Anterior cingulate cortex (tissue), 58 donors: ENCODE measurements around the gene FARS2.

Experiments
- DNase-seq, 58 donors: peaks; one replicate each; lab custom pipeline; 2025; lab: John Stamatoyannopoulos, UW

The FARS2 gene

DNA sequence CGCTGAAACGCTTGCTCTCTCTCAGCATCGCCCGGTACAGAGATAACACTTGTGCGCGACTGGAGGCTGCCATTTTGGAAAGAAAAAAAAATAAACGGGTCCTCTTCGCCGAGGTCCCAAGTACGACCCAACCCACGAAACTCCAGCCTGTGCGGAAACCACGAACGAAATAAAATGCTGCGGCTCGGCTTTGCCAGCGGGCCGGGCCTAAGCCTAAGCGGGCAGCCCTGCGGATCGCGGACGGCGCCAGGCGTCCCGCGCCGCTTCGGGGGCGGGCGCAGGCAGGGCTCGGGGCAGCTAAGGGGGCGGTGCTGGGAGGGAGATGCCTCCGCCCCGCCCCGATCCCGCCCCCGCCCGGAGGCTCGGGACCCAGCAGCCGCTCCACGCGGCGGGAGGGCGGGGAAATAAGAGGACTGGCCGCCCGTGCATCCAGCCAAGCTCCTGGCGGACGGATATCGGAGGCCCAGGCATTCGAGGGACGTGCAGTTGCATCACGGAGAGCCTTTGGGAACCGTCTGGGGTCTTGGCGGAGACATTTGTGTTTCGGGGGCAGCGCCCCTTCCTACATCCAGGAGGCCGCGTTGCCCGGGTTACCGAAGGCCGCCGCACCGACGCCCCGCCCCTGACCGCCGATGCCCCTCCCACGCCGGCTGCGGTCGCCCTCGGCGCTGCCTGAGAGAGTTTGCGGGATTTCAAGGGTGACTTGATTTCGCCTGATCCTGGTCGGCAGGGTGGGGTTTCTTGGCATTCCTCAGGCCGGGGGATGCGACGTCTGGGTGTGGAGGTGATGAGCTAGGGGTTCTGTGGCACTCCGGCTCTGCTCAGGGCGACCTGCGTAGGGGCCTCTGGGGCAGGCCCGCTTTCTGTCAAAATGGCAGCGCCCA is at the start of gene FARS2, which contains the start of gene LYRM4:
Gene FARS2 (plus strand): TSS at position 853 of the 884 bp plus-strand sequence.
Gene LYRM4 (minus strand): TSS at position 290 of the 884 bp plus-strand sequence. CDS start 217 bp downstream, at position 73.
- peak; percentile 24 to 98 (median 92) for DNase-seq

GRCh38 chr6:5213836-5214235 is 47.5 kb upstream of the FARS2 start:
- DNase-seq: no peak

DNA sequence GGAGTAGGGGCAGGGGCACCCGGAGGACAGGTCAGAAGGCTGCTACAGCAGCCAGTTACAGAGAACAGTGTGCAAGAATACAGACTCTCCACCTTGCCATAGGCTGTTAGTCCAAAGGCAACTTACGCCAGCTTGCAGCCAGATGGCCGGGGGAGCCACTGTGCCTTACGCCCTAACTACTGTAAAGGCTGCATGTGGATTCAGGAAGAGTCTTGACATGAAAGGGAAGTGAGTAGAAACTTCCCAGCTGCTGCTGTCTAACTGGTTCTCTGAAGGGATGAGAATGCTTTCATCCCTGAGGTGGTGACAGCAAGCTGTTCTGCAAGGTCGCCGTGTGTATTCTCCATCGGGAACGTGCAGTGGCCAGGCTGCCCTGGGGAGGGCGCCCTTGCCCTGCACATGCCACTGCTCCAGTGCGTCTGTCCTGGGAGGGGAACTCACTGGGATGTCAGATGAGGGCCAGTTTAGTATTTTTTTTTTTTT is 46.7 kb upstream of the FARS2 start:
- DNase-seq: peak in 43 of 58 donors; percentile 6 to 66 (median 33)

GRCh38 chr6:5215159-5215558 is 46.2 kb upstream of the FARS2 start:
- DNase-seq: no peak

- no peak for DNase-seq
Observed at GRCh38 chr6:5215799-5216198, 45.5 kb upstream of the FARS2 start.

DNA sequence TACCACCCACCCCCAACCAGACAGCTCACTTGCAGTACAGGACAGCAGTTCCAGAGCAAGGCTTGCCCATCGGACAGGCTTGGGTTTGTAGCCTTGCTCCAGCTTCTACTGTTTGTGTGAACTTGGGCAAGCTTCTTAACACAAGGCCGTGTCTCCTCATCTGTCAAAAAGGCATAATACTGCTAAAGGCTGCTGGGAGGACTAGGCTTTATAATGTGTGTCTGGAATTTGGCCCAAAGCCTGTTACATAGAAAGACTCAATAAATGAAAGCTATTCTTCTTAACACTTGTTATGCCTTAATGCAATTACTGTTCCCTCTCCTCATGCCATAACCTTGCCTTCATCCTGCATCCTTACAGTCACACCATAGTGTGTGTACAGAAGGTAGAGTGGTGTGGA is 44.0 kb upstream of the FARS2 start:
- no peak for DNase-seq

GRCh38 chr6:5219011-5219691 is 42.2 kb upstream of the FARS2 start:
- DNase-seq: no peak

DNA sequence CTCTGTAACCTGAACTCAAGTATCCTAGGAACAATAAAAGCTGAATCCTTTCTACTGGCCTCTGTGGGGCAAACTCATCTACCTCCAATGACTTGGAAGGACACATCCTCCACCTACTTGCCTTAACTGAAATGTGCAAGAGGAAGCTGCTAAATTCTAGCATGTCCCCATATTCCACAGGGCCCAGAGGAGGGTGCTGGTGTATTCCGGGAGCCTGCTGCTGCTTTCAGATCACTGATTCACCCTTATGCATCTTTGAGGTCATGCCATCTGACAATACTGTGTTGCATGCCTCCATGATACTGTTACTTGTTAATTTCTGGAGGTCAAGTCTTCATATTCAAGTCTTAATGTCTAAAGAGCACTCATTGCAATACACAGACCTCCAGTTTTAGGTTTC is 40.9 kb upstream of the FARS2 start:
- DNase-seq: no peak

- no peak for DNase-seq
Observed at GRCh38 chr6:5223309-5223708, 38.0 kb upstream of the FARS2 start.

DNA sequence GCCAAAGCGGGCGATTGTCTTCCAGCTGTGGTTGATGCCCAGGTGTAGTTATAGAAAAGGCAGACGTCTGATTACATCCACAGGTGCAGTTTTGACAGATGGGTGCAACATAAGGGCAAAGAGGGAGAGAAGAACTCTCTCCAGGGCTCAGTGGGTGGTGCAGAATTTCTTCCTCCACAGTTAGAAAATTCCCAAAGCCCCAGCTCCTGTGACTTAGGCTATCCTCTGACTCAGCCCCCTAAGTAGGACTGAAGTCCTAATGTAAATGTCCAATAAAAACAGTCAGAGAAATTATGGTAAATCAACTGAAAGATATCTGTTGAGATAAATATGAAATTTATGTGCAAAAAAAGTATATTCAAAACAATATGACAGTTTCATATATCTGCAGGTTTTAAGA is 32.0 kb upstream of the FARS2 start:
- DNase-seq: no peak

- no peak for DNase-seq
Observed at GRCh38 chr6:5230081-5230480, 31.2 kb upstream of the FARS2 start.

GRCh38 chr6:5231289-5231688 is 30.0 kb upstream of the FARS2 start:
- DNase-seq: no peak

DNA sequence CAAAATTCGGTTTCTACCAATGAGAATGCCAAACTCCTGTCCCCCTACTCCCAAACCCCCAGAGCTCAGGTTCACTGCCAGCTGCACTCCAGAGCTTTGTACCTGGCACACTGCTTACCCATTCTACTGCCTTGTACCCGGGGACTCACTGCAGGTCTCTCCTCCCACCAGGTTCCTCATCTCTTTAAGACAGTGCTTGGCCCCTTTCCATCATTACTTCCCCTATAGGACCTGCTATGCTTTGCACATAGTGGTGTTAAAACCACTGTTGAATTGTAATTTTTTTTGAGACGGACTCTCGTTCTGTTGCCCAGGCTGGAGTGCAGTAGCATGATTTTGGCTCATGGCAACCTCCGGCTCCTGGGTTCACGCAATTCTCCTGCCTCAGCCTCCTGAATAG is 26.4 kb upstream of the FARS2 start:
- DNase-seq: no peak

DNA sequence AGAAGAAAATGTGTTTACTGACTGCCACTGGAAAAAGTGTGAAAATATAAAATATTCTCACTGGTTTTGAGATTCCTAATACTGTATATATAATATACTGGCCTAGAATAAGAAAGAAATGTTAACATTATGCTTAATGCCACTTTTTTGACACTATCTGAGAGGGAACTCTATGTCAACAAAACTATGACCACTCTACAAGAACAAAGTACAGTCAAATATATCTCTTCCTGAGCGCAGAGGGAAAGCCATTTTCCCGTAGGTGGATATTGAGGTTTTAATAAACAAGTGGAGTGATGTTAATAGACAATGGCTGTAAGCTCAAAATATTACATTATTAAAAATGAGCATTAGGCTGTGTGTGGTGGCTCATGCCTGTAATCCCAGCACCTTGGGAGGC is 25.5 kb upstream of the FARS2 start:
- no peak for DNase-seq

DNA sequence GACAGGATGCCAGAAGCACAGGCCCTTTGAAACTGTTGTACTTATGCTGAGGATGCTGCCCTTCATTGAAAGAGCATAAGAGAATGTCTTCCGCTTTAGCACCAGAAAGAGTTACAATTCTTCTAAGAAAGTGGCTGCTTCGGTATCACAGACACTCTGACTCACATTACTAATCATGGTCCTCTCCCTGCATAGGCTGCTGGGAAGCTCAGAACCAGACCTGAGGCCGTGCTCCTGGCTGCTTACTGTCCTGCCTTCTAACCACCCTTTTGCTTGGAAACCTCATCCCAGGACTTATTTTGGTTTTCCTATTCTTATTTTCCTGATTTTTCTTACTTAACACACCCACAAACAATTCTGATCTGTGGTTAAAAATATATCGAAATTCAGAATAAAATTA is 23.5 kb upstream of the FARS2 start:
- no peak for DNase-seq

GRCh38 chr6:5238336-5238735 is 23.0 kb upstream of the FARS2 start:
- DNase-seq: no peak

- DNase-seq: no peak
Observed at GRCh38 chr6:5241252-5241651, 20.1 kb upstream of the FARS2 start.

- no peak for DNase-seq
Observed at GRCh38 chr6:5243069-5243468, 18.2 kb upstream of the FARS2 start.

DNA sequence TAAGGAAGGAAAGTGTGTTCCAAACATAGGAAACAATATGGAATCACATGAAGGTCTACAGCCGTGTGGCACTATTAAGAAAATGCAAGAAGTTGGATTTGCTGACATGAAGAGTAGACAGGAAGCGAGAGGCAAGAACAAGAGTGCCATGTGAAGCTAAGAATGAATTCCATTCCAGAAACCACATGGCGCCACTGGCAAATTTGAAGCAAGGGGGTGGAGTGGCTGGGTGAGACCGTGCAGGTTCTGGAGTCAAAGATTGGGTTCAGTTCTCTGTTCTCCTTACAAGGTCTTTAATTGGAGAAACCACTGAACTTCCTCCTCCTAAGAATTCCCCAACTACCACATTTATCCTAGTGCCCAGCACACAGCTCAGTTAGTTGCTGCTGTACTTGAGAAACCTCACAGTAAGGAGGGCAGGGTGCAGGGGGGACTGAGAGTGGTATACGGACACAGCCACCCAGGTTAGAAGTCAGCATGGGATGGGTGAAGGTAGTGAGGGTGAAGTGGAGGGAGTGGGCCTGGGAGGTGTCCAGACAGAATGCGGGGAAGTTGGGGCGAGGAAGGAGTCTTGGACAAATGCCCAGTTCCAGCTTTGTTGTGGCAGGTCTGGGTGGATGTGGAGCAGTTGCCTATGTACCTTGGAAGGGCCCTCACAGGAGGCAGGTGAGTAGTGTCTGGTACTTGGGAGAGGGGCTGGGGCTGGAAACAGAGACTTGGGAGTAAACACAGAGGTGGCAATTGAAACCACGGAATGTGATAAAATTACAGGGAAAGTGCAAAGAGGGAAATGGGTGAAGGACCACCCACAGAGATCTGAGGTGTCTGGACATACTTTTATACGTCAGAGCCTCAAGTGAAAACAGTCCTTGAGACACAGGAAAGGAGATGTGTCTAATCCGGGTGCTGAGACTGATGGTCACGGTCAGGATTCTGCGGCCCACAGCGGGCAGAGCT is 14.9 kb upstream of the FARS2 start:
- DNase-seq: no peak

DNA sequence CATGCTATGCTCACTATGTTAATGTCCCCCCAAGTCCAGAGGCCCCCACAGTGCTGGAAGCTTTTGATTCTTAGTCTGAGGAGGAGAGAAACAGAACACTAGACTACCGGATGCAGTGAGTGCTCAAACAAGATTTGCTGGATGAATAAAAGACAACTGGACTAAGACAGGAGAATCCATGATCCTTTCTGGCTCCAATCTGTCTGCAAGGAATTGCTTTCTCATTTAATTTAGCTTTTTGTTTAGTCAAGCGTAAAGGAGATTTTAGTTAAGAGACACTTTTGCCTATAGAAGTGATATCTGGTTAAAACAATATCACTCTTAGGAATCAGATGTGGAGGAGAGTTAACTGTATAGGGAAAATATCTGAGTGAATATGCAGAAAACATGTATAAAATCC is 14.1 kb upstream of the FARS2 start:
- no peak for DNase-seq
